DMS79 treated with DMSO at 0.1 percent for 48 hours (cell line): ENCODE data around the gene CPNE9.

ENCODE experiments used
- DNase-seq: peaks from one replicate; lab custom pipeline; 2025; lab: John Stamatoyannopoulos, UW

The CPNE9 gene

GRCh38 chr3:9687514-9687913 is 16.1 kb upstream of the CPNE9 start:
- DNase-seq, result no peak

DNA sequence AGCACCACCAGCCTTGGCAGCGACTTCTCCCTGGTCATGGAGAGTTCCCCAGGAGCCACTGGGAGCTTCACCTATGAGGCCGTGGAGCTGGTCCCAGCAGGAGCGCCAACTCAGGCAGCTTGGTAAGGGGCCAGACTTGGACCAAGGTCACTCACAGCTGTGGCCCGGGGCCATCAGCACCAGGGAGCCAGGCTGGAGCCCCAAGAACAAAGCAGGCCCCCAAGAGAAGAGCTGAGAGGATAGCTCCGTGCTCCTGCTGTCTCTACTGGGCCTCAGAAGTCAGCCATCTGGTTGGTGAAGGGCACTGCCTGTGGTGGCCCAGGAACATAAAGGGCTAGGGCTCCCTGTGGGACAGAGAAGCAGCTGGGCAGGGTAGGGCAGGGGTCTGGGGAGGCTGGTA is 14.7 kb upstream of the CPNE9 start:
- no peak for DNase-seq

DNA sequence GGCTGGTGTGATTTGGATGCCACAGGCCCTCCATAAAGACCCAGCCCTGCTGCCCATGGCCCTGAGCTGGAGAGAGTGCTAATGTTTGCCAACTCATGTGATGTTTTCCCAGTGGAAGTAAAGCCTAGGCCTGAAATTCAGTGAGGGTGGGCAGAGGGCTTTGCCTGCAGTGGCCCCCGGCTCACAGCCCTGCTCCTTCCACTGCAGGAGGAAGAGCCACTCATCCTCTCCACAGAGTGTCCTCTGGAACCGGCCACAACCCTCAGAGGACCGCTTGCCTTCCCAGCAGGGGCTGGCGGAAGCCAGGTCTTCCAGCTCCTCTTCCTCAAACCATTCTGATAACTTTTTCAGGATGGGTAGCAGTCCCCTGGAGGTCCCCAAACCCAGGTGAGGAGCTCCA is 13.9 kb upstream of the CPNE9 start:
- DNase-seq, result no peak

GRCh38 chr3:9690451-9691450 is 12.9 kb upstream of the CPNE9 start:
- DNase-seq, result no peak

- DNase-seq, result no peak
These were observed 12.0 kb upstream of the CPNE9 start for GRCh38 chr3:9691636-9692035.

DNA sequence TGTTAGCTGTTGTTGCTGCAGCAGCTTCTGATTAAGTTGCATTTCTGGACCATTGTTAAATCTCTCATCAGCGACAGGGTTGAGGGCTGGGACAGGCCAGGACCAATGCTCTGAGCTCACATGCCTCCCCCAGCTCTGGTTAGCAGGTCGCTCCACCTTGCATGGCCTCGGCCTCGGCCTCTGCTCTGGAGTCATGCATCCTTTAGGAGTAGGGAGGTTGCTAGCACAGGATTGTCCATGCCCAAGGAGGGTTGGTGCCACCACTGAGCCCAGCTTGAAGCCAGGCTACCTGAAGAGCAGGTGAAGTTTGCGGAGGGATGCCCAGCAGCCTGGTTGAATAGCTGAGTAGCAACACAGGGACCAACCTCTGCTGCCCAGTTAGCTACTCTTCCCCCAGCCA is 11.2 kb upstream of the CPNE9 start:
- DNase-seq, result no peak

DNA sequence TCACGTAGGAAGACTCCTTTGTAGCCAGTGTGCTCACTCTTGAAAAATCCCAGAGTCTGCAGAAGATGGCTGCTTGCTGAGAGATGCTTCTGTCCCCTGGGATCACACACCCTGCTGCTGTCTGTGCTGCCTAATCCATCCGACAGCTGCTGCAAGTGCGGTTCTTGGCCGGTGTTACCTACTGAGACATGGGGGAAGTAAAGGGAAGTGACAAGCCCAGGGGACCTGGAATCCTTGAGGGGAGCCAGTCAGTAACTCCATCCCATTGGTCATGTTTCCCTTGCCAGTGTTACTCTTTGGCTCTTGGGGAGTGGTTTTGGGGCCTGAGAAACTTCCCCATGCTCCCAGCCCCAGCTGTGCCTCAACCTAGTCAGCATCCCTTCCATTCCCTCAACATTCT is 8.3 kb upstream of the CPNE9 start:
- DNase-seq, result no peak

DNA sequence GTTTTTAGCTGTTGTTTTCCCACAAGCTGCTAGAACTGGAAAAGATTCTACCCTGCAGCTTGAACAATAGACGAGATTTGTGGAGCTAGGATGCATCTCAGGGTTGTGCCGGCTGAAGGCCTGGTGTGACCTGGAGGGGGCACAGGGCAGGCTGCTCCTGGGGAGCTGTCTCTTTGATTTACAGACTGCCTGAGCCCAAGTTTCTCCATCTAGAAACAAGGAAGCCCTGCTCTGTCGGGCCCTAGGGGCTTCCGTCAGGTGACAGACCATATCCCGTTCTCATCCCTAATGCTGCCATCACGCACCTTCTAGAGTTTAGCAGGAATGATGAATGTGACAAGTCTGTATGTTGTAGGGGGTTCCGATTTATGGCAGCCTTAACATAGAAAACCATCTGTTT is 7.9 kb upstream of the CPNE9 start:
- DNase-seq, result no peak

DNA sequence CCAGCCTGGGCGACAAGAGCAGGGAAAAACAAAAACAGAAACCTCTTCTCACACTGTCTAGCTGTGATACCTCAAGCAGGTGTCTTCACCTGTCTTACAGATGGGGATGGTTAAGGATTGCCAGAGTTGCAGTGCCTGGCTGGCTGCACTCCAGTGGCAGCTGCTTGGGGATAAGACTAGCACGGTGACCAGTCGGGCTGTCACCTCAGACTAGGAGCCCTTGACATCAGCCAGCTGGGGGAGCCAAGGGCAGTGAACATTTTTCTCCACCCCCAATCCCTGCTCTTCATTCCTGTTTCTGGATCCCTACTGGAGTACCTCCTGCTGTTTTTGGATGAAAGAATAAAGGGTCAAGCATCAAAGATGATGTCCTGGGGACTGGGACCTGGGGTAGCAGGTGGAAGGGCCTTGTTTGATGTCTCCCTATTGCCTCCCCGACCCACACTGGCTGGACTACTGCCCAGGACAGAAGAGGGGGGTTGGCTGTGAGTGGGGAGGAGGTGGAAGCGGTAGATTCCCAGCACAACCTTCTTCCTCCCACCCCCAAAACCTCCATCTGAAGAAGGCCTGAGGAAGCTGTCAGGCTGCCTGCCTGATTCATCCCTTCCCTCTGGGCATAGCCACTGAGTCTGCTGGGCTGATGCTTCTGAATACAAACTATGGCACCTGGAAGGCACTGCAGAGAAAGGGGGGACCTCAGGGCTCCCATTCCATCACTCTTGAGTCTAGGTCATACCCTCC is 7.0 kb upstream of the CPNE9 start:
- no peak for DNase-seq

- DNase-seq, result no peak
These were observed 5.7 kb upstream of the CPNE9 start for GRCh38 chr3:9697892-9698291.

DNA sequence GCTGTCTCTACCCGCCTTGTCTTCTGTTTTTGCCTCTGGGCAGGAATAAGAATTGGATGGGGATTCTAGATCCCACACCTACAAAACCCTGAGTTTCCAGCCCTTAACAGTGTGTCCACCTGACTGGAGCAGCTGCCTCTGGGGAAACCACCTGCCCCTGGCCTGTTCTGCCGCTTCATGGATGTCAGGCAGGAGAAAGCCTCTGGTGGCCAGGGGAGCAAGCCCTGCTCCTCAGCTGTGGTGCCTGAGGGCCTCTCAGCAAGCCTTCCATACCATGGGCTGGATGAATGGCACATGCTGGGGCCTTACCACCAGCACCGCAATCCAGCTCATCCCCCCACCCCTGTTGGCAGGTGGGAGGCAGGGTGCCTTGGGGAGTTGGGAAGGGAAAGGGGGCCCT is 5.3 kb upstream of the CPNE9 start:
- DNase-seq, result no peak

GRCh38 chr3:9700536-9700935 is 3.1 kb upstream of the CPNE9 start:
- no peak for DNase-seq

DNA sequence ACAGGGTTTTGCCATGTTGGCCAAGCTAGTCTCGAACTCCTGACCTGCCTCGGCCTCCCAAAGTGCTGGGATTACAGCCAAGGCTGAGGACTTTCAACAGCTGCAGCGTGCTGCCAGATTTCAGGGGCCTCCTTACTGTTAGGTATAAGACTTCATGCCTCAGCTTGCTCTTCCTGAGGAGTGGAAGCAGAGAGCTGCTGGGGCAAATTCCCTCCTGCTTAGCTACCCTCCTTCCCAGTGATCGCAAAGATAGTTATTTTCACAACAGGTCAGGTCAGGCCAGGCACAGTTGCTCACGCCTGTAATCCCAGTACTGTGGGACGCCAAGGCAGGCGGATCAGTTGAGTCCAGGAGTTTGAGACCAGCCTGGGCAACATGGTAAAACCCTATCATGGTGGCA is 2.6 kb upstream of the CPNE9 start:
- DNase-seq, result no peak

DNA sequence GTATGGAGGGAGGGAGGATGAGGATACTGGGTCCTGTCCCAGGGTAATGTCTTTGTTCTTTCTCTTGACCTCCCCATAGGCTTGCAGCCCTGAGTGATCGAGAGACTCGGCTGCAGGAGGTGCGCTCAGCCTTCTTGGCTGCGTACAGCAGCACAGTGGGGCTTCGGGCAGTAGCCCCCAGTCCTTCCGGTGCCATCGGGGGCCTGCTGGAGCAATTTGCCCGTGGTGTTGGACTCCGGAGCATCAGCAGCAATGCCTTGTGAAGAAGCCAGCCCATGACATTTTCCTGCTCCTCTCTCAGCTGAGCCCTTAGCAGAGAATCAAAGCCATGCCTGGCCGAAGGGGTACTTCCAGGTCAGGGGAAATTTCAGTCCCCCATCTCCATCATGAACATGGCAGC is 1.9 kb upstream of the CPNE9 start:
- DNase-seq, result no peak

DNA sequence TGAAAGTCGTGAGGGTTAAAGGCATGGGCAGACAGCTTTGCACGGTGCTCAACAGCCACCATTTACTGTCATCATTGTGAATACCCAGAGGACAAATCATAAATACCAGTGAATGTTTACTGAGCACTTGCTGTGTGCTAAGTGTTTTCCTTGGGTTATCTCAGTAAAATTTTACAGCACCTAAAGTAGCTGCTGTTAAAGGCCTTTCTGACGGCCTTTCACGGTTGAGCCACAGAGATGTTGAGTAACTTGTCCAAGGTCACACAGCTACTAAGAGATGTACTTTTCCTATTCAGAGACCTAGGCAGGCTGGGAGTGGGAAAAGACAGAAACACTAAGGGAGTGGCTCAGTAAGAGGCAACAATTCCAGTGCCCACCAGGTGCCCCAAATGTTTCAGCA is 393 bp upstream of the CPNE9 start:
- no peak for DNase-seq

DNA sequence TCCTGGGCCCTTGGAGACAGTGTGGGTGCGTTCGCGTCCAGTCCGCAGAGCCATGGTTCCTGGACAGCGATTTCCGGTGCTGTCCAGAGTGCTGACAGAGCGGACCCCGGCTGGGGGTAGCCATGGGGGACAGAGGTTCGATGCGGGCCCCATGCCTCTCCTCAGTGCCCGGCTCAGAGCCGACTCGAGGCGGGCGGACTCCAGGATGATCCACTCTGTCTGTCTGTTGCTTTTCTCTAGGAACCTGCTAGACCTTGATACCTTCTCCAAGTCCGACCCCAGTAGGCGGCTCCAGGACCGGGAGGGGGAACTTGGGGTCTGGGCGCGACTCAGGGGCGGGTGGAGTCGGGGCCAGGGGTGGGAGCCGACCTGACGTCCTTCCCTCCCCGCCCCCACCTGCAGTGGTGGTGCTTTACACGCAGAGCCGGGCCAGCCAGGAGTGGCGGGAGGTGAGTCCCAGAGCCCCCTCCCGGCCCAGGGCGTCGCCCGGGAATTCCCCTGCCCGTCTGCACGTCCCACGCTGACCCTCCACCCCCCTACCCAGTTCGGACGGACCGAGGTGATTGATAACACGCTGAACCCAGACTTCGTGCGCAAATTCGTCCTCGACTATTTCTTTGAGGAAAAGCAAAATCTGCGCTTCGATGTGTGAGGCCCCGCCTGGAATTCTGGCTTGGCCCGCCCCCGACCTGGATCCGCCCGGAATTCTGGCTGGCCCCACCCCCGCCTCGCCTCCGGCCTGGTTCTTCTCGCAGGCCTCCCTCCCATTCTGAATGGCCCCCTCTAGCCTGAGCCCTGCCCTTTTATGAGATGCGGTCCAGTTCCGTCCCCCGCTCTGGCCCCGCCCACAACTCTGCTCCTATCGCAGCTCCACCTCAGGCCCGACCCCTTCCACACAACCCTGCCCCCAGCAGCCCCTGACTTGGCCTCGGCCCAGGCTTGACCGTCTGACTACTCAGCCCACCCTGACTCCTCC is 1.0 kb downstream of the CPNE9 start:
- DNase-seq, result peak; percentile 33

DNA sequence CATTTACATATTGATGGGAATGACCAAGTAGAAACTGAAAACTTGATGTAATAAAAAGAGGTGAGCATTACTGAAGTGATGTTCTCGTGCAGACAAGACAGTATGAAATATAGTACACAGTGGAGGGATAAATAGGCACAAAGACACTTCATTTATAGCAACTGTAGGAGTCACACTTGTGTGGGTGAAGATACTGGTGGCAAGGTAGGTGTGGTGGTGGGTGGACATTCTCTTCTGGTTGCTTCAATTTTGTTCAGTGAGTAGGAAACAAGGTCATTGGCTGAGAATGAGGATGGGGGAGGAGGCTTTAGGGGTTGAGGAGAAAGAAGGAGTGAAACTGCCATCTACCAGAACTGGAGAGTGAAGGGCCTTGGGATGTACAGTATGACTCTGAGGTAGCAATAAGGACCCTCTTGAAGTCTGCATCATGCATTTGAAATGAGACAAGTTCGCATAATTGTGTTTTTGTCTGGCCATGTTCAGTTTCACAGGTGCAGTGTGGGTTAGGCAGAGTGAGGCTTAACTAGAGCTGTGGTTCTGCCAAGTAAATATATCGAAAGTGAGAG is 6.6 kb downstream of the CPNE9 start:
- DNase-seq, result no peak

GRCh38 chr3:9712415-9712814 is 8.8 kb downstream of the CPNE9 start:
- no peak for DNase-seq

DNA sequence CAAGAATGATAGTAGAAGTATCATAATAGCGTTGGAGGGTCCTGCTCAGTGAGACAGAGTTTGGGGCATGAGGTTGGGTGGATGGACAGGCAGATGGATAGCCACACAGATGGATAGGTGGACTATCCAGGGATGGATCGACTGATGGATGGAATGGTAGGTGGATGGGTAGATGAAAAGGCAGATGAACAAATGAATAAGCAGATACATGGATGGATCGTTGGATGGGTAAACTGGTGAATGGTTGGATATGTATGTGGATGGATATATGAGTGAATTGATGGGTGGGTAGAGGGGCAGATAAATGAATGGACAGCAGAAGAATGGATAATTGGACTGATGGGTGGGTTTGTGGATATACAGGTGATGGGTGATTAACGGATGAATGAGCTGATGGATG is 9.5 kb downstream of the CPNE9 start:
- DNase-seq, result no peak

GRCh38 chr3:9715136-9715535 is 11.5 kb downstream of the CPNE9 start:
- DNase-seq, result no peak

- DNase-seq, result no peak
These were observed 12.3 kb downstream of the CPNE9 start for GRCh38 chr3:9715764-9716437.
